Uterus (tissue), 4 donors: ENCODE data around the gene DZIP1L. TPM values are rescaled to one million over a fixed set of nuclear protein-coding genes. Genes with fewer than 3 reads are reported as not detected.

ENCODE experiments used
- DNase-seq, 2 donors: peaks; one replicate each; pipeline ENCODE4 v3.0.0-alpha.2; 2019 to 2020
- H3K27ac ChIP-seq, 2 donors: fragments of 200-600 bp; sonication (generic); 1 replicate in 1 of 2; 2 replicates in 1 of 2; pipeline ENCODE4 v1.5.1; 2016 to 2018
- H3K27me3 ChIP-seq, 2 donors: fragments of 200-600 bp; sonication (generic); one replicate each; pipeline ENCODE4 v1.5.1; 2018 to 2019; ENCODE audit warnings: control low read depth in 1 of 2
- H3K36me3 ChIP-seq, 2 donors: fragments of 200-600 bp; sonication (generic); one replicate each; pipeline ENCODE4 v1.5.1; 2019; ENCODE audit warnings: control low read depth in 1 of 2
- H3K4me1 ChIP-seq, 2 donors: fragments of 200-600 bp; sonication (generic); one replicate each; pipeline ENCODE4 v1.5.1; 2018 to 2019; ENCODE audit warnings: control low read depth in 1 of 2
- H3K4me3 ChIP-seq, 2 donors: fragments of 200-600 bp; sonication (generic); 1 replicate in 1 of 2; 2 replicates in 1 of 2; pipeline ENCODE4 v1.5.1; 2018 to 2019; ENCODE audit warnings: mild to moderate bottlenecking in 1 of 2
- H3K9me3 ChIP-seq, 2 donors: fragments of 200-600 bp; sonication (generic); one replicate each; pipeline ENCODE4 v1.5.1; 2019; ENCODE audit warnings: control low read depth in 1 of 2
- POLR2A ChIP-seq, 2 donors: fragments of 450-650 bp; IDR thresholded peaks; one replicate each; pipeline ENCODE4 v1.6.1; 2016; ENCODE audit warnings: antibody characterized with exemption in 2 of 2, mild to moderate bottlenecking in 1 of 2, moderate library complexity in 1 of 2
- intact Hi-C: fragments of 100-400 bp; cut with DNase I; formaldehyde crosslinking; loops from one replicate; pipeline ENCODE4 v1.15.1; 2023; ENCODE audit warnings: low total_unique reads
- total RNA-seq, 4 donors: library from RNA; depleted of rRNA in 3 of 4; stranded (reverse); fragments of >200 nt in 3 of 4; gene quantifications; one replicate each; pipeline versions ENCODE4 v1.1.0 to v1.2.4, GENCODE V29; 2014 to 2023
- TF ChIP-seq, protein P1 (sequence below), 4 experiments: fragments of 200-600 bp in 2 of 4; fragments of 450-650 bp in 2 of 4; sonication (generic) in 2 of 4; IDR thresholded peaks; one replicate each; pipeline ENCODE4 v1.5.1; 2016 to 2019; ENCODE audit warnings: antibody characterized with exemption in 4 of 4, mild to moderate bottlenecking in 2 of 4, moderate library complexity in 1 of 4
- donor health status: DM: yes; HTN: yes; CAD: no.

DZIP1L gene
- total RNA-seq, 4 donors from 2014 or later, result 3.8 to 58.5 (median 32.7) TPM

DNA sequence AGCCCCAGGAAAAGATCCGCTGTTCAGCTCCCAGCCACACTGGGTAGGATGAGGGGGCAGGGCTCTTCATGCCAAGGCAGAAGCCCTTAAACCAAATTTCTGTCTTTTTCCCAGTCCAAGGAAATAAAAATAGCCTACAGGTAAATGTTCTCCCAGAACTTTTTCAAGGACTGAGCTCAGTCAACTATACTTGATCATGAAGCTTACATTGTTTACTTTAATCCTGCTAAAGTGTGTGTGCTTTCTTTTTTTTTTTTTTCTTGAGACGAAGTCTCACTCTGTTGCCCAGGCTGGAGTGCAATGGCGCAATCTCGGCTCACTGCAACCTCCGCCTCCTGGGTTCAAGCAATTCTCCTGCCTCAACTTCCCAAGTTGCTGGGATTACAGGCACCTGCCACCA lies 87.6 kb downstream of the DZIP1L start:
- H3K4me3 ChIP-seq, result no peak overlapping the region
- no peaks in the 10 kb centered on the region for H3K36me3 ChIP-seq
- H3K27ac ChIP-seq, result no peak overlapping the region
- H3K27me3 ChIP-seq, result no peaks in the 10 kb centered on the region
- DNase-seq, result no peak
- no peaks in the 10 kb centered on the region for H3K9me3 ChIP-seq
- TF ChIP-seq, protein P1, sequence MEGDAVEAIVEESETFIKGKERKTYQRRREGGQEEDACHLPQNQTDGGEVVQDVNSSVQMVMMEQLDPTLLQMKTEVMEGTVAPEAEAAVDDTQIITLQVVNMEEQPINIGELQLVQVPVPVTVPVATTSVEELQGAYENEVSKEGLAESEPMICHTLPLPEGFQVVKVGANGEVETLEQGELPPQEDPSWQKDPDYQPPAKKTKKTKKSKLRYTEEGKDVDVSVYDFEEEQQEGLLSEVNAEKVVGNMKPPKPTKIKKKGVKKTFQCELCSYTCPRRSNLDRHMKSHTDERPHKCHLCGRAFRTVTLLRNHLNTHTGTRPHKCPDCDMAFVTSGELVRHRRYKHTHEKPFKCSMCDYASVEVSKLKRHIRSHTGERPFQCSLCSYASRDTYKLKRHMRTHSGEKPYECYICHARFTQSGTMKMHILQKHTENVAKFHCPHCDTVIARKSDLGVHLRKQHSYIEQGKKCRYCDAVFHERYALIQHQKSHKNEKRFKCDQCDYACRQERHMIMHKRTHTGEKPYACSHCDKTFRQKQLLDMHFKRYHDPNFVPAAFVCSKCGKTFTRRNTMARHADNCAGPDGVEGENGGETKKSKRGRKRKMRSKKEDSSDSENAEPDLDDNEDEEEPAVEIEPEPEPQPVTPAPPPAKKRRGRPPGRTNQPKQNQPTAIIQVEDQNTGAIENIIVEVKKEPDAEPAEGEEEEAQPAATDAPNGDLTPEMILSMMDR (IDR thresholded peaks at IDR 0.05), result no peak
- TF ChIP-seq POLR2A (IDR thresholded peaks at IDR 0.05), result no peak
- intact Hi-C loops, result no loop called here
- no peaks in the 10 kb centered on the region for H3K4me1 ChIP-seq

GRCh38 chr3:138025553-138025952 lies 89.9 kb downstream of the DZIP1L start:
- TF ChIP-seq, protein P1 (IDR thresholded peaks at IDR 0.05), result no peak
- no peak for TF ChIP-seq POLR2A (IDR thresholded peaks at IDR 0.05)
- no peak for DNase-seq
- Histone ChIP-seq H3K36me3 (no peaks in the 10 kb centered on the region), H3K4me3 (no peak overlapping the region), H3K27me3 (no peaks in the 10 kb centered on the region), H3K9me3 (no peaks in the 10 kb centered on the region), H3K4me1 (no peaks in the 10 kb centered on the region), H3K27ac (no peak overlapping the region)
- intact Hi-C loops, result no loop called here

- Histone ChIP-seq H3K27me3 (no peaks in the 10 kb centered on the region), H3K4me1 (no peaks in the 10 kb centered on the region), H3K36me3 (no peaks in the 10 kb centered on the region), H3K9me3 (no peaks in the 10 kb centered on the region), H3K27ac (no peak overlapping the region), H3K4me3 (no peak overlapping the region)
- DNase-seq, result no peak
- intact Hi-C loops, result no loop called here
- TF ChIP-seq POLR2A (IDR thresholded peaks at IDR 0.05), result no peak
- TF ChIP-seq, protein P1 (IDR thresholded peaks at IDR 0.05), result no peak
Measured at GRCh38 chr3:138023754-138024153, 91.7 kb downstream of the DZIP1L start.

DNA sequence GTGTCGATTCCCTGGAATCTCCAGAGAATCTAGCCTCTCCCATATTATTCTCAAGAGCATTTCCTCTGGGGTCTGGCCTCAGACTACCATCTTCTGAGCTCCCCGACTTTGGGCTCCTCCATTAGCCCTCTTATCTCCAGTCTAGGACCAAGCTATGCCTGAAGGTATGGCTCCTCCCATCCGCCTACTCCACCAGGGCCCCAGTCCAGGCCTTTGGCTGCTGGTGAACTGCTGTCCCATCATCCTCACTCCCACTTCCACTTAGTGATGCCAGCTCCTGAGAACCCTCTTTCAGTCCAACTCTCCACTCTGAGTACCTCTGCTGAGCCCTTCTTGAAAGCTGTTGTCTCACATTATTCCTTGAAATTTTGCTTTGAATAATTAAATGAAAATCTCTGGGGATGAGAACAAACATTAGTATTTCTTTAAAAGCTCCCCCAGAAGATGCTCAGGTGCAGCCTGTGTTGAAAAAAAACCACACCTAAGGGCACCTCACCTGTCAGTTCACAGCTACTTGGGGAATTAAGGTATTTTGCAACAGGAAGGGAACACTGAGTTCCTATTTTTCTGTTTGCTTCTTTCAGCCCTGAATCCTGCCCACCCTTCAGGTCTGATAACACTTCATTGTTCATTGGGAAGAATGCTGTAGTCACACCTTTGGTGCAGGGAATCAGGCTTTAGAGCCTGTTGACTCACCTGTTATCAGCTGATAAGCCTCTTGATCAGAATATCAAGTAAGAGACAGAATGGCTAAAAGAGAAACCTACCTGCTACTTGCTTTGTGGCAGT lies 95.9 kb downstream of the DZIP1L start:
- DNase-seq, result no peak
- intact Hi-C loops, result no loop called here
- H3K27me3 ChIP-seq, result no peaks in the 10 kb centered on the region

DNA sequence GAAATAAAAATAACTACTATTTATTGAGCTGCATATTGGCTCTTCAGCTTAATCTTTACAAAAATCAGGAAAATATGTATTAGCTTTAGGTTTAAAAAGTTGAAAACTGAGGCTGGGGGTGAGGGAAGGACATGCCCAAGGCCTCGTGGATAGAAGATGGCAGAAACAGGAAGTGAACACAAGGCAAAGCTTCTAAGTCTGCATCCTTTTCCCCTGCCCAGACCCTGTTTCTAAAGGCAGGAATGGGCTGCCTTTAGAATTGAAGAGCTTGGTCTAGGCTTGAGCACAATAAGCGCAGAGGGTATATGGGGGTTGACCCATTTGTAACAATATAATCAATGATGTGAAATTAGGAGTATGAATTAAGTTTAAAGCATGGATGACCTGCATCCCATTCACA lies 99.3 kb downstream of the DZIP1L start:
- intact Hi-C loops, result no loop called here
- Histone ChIP-seq H3K27ac (no peak overlapping the region), H3K27me3 (no peaks in the 10 kb centered on the region), H3K36me3 (no peaks in the 10 kb centered on the region), H3K4me1 (no peaks in the 10 kb centered on the region), H3K4me3 (no peak overlapping the region), H3K9me3 (no peaks in the 10 kb centered on the region)
- TF ChIP-seq, protein P1 (IDR thresholded peaks at IDR 0.05), result no peak
- TF ChIP-seq POLR2A (IDR thresholded peaks at IDR 0.05), result no peak
- DNase-seq, result no peak

More for the DNA sequence above, 95.9 kb downstream of the DZIP1L start:
- TF ChIP-seq, protein P1 (IDR thresholded peaks at IDR 0.05), result no peak
- no peak for TF ChIP-seq POLR2A (IDR thresholded peaks at IDR 0.05)
- no peak overlapping the region for H3K4me3 ChIP-seq
- H3K27ac ChIP-seq, result no peak overlapping the region
- no peaks in the 10 kb centered on the region for H3K36me3 ChIP-seq
- H3K4me1 ChIP-seq, result no peaks in the 10 kb centered on the region
- no peaks in the 10 kb centered on the region for H3K9me3 ChIP-seq
